HG03280 (cell line): ENCODE measurements around the gene RALB.

Experiments used
- ATAC-seq: cut with Tn5 transposase; IDR thresholded peaks from one replicate; pipeline ENCODE4 v1.9.1; 2021; ENCODE audit warnings: mild to moderate bottlenecking, moderate library complexity; ENCODE audit not compliant: unreplicated experiment

RALB gene

GRCh38 chr2:120261387-120262006 is 8.8 kb downstream of the RALB start:
- ATAC-seq, result peak; percentile 77

DNA sequence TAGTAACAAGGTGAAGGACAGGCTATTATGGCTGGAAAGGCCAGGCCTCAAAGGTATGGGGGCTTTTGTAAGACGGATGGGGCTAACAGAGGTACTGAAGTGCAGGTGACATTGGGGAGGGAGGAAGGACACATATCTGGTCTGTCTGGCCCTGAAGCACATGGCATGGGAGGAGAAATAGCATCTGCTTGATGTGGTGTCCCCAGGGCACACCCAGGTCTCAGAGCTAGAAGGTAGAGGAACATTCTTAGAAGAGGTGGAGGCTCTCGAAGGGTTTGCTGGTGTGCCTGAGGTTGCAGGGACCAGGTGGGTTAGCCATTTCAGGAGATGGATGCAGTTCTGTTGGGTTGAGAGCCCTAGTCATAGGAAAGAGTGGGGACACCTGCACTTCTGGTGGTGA is 9.5 kb downstream of the RALB start:
- ATAC-seq, result no peak

GRCh38 chr2:120262761-120263428 is 10.2 kb downstream of the RALB start:
- ATAC-seq, result no peak

DNA sequence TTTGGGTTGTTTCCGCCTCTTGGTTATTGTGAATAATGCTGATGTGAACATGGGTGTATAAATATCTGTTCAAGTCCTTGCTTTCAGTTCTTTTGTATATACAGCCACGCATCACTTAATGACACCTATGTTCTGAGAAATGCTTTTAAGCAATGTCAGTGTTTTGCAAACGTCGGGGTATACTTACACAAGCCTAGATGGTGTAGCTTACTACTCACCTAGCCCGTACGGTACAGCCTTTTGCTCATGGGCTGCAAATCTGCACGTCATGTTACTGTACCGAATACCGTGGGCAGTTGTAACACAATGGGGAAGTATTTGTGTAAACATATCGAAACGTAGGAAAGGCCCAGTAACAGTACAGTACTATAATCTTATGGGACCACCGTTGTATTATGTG is 12.4 kb downstream of the RALB start:
- ATAC-seq, result no peak

DNA sequence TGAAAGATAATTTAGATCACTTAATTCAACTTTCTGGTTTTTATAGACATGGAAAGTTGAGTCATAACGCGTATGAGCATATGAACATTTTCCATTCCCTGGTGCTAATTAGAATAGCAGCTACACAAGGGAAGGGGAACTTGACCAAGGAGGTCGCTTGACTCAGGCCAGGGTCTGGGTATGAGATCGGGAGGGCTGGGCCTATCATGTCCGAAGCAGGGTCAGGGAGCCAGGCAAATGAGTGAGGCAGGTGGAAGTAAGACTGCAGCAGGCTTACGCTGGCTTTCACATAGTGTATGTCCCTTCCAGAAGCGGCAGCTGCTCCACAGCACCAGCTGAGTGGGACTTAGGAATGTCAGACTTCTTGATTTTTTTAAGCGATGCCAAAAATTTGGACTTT is 14.7 kb downstream of the RALB start:
- no peak for ATAC-seq

GRCh38 chr2:120269076-120269744 is 16.6 kb downstream of the RALB start:
- no peak for ATAC-seq

GRCh38 chr2:120269816-120270215 is 17.2 kb downstream of the RALB start:
- no peak for ATAC-seq

DNA sequence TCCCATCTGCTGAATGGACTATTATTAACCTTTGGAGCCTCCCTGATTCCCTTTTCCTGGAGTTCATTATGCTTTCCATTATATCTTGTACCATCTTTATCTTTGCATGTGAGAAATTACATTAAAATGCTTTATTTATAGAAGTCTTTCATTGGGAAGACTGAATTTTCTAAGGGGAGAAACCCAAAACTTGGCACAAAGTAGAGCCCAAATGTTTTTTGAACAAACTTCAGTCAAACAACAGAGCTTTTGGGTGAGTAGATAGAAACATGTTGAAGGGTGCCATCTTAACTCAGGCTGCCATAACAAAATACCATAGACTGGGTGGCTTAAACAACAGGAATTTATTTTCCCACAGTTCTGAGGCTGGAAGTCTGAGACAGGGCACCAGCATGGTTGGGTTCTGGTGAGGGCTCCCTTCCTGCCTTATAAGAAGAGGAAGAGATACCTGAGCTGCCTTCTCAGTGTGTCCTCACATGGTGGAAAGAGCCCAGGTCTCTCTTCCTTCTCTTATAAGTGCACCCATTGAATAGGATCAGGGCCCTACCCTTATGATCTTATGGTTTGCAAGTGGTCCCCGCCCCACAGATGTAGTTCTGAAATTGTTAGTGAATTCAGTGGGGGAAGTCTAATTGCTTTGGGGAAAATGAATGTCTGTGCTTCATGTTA is 19.2 kb downstream of the RALB start:
- ATAC-seq, result no peak

DNA sequence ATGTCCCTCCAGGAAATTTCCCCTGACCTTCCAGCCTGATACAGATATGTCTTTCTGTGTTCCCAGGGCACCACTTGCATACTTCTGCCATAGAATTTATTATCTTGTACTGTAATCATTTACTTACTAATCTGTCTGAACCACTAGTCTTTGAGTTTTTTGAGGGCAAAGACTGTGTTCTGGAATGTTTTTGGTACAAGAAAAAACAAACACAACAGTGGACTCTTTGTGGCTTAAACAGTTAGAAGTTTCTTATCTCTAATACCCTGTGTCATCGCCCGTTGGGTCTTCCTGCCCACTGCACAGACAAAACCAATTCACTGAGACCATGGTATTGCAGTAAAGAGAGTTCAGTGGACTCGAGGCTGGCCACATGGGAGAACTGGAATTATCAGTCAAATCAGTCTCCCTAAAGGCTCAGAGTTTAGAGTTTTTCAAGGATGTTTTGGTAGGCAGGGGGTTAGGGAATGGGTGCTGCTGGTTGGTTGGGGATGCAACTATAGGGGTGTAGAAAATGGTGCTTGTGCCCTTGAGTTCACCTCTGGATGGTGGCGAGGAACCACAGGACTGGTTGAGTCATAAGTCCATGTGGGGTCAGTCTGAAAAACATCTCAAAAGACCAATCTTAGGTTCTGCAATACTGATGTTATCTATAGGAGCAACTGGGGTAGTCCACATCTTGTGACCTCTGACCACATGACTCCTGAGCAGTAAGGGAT is 20.3 kb downstream of the RALB start:
- no peak for ATAC-seq

GRCh38 chr2:120275617-120276400 is 23.2 kb downstream of the RALB start:
- ATAC-seq, result no peak

DNA sequence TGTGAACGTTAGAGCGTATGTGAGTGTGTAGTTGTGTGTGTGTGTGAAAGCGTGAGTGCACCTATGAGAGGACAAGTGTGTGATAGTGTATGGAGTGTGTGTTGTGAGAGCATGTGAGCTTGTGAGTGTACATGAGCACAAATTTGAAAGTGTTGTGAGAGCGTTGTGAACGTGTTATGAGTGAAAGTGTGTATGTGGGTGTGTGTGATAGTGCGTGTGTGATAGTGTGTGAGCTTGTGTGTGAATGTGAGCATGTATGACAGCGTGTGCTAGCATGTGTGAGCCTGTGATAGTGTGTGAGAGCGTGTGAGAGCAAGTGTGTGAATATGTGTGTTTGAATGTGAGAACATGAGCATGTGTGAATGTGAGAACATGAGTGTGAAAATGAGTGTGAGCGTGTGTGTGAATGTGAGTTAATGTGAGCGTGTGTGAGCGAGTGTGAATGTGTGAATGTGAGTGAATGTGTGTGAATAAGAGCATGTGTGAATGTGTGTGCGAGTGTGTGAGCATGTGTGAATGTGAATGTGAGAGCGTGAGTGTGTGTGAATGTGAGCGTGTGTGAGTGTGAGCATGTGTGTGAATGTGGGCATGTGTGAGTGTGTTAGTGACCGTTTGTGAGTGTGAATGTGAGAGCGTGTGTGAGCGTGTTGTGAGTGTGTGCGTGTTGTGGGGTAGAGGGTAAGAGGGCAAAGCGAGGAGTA is 25.0 kb downstream of the RALB start:
- no peak for ATAC-seq

GRCh38 chr2:120278901-120279300 is 26.2 kb downstream of the RALB start:
- ATAC-seq, result no peak

GRCh38 chr2:120279708-120280107 is 27.1 kb downstream of the RALB start:
- no peak for ATAC-seq

DNA sequence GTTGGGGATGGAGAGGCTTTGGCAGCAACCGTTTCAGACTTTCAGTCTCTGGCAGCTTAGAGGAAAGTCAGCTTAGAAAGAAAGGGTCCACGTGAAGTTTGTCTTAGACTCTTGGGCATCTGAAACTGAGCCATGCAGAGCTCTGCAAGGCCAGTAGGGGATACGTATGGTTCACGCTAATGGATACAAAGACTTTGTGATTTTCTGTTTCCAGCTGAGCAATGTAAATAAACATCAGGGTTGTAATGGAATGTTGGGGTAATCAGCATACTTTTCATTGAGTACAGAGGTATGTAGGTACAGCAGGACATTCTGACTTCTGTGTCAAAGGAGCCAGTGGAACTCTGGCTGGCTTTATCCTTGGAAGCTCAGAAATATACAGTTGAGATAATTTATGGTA is 31.0 kb downstream of the RALB start:
- no peak for ATAC-seq

GRCh38 chr2:120285056-120285455 is 32.4 kb downstream of the RALB start:
- no peak for ATAC-seq

DNA sequence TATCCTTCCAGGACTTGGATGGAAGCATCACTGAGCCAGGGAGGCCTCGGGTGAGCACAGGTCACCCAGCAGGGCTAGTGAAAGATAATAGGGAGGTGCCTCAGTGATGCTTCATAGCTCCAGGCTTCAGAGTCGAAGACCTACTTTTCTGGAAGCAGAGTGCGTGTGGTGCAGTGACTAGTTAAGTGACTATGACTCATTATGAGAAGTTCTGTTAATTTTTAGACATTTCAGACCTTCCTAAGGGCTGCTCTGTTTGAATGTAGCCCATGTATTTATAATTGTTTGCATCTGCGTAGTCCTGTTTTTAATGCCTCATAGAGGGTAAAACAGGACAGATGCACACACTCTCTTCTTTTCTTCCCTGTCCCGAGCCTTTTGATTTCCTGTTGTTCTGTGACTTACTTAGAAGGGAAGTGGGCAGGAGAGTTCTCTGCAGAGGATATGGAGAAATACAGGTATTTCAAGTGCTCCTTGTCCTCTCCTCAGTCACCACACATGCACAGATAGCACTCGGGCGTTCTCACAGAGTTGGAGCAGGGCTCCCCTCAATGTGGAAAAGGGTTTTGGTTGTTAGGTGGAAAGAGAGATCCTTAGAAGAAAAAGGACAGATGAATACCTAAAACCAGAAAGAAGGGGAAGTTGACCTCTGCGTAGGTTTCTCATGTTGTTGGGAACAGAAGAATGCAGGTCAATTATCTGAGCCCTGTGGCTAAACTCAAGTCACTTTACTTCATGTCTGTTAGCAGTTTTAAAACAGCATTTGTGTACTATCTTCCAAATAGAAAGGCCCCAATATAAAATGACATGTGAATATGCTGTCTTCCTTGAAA is 34.7 kb downstream of the RALB start:
- peak; percentile 97 for ATAC-seq

DNA sequence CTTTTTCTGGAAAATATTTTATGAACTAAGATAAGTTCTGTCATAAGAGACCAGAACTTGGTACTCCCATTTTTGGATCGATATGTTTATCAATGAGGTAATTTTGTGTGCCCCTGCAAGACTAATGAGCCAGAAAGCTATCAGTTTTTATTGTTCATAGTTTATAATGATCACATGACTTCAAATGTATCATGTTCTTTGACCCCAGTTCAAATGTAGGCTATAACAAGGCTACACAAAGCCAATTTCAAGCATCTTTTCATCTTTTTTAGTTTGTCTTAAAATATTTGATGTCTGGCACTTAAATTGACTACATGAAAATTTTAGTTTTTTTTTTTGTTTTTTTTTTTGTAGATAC is 35.3 kb downstream of the RALB start:
- no peak for ATAC-seq

DNA sequence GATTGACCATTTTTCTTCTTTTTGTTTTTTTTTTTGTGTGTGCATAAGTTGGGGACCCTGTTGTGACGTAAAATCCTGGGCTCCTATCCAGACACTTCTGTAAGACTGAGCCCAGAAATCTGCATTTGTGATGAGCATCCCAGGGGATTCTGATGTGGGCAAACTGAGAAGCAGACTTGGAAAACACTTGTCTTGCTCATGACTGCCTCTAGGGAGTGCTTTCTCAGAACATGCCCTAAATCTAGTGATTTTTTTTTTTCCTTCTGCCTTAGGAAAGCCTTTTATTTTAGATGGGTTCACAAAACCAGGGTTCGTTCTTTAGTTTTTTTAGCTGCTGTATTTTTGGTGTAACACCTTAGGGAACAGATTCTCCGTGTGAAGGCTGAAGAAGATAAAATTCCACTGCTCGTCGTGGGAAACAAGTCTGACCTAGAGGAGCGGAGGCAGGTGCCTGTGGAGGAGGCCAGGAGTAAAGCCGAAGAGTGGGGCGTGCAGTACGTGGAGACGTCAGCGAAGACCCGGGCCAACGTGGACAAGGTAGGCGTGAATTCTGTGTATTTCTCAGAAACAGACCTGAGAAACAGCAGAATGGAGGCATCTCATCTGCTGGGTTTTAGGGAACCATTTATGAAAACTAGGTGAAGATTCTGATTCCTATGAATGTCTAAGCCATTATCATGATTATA is 36.7 kb downstream of the RALB start:
- ATAC-seq, result no peak
